Stimulated activated memory B cell treated with anti-CD40 and anti-IgM and Interleukin-4, amounts not matched to agents 10 μg/mL and 1 μg/mL and 100 μg/mL, for 72 hours (primary cell): ENCODE data around the gene ADAMTS2.

Experiments used
- ATAC-seq: fragments of 150-1000 bp; cut with Tn5 transposase; 2 replicates; pipeline ENCODE4 v1.10.0; 2021
- H3K27ac Mint-ChIP-seq: one replicate; pipeline ENCODE4 v1.8.0; 2022; ENCODE audit warnings: mild to moderate bottlenecking, mixed read lengths
- H3K27me3 Mint-ChIP-seq: one replicate; pipeline ENCODE4 v1.8.0; 2022; ENCODE audit warnings: mixed read lengths
- H3K36me3 Mint-ChIP-seq: one replicate; pipeline ENCODE4 v1.8.0; 2022; ENCODE audit warnings: mixed read lengths
- H3K4me1 Mint-ChIP-seq: one replicate; pipeline ENCODE4 v1.8.0; 2022; ENCODE audit warnings: mixed read lengths
- H3K4me3 Mint-ChIP-seq: one replicate; pipeline ENCODE4 v1.8.0; 2022; ENCODE audit warnings: mild to moderate bottlenecking, moderate library complexity, mixed read lengths
- H3K9me3 Mint-ChIP-seq: one replicate; pipeline ENCODE4 v1.8.0; 2022; ENCODE audit warnings: mixed read lengths

Gene ADAMTS2

GRCh38 chr5:179138568-179138925 lies 206.7 kb downstream of the ADAMTS2 start:
- H3K4me1 Mint-ChIP-seq: peaks cover 10% of the 10 kb centered on the region
- no peak overlapping the region for H3K27ac Mint-ChIP-seq
- H3K9me3 Mint-ChIP-seq: peaks cover 3% of the 10 kb centered on the region
- no peaks in the 10 kb centered on the region for H3K36me3 Mint-ChIP-seq
- ATAC-seq: no peak
- no peak overlapping the region for H3K4me3 Mint-ChIP-seq
- no peaks in the 10 kb centered on the region for H3K27me3 Mint-ChIP-seq

- no peak for ATAC-seq
These were observed 207.4 kb downstream of the ADAMTS2 start for GRCh38 chr5:179137643-179138567.

GRCh38 chr5:179137016-179137642 lies 208.1 kb downstream of the ADAMTS2 start:
- no peak overlapping the region for H3K4me3 Mint-ChIP-seq
- H3K36me3 Mint-ChIP-seq: no peaks in the 10 kb centered on the region
- peaks cover under 1% of the 10 kb centered on the region for H3K4me1 Mint-ChIP-seq
- peaks cover 3% of the 10 kb centered on the region for H3K9me3 Mint-ChIP-seq
- H3K27ac Mint-ChIP-seq: no peak overlapping the region
- no peak for ATAC-seq
- no peaks in the 10 kb centered on the region for H3K27me3 Mint-ChIP-seq

More at GRCh38 chr5:179137643-179138567, 207.4 kb downstream of the ADAMTS2 start:
- H3K4me1 Mint-ChIP-seq: peaks cover 9% of the 10 kb centered on the region
- no peak overlapping the region for H3K27ac Mint-ChIP-seq
- no peaks in the 10 kb centered on the region for H3K27me3 Mint-ChIP-seq
- H3K4me3 Mint-ChIP-seq: no peak overlapping the region
- peaks cover 3% of the 10 kb centered on the region for H3K9me3 Mint-ChIP-seq
- H3K36me3 Mint-ChIP-seq: no peaks in the 10 kb centered on the region

GRCh38 chr5:179135441-179136215 lies 209.6 kb downstream of the ADAMTS2 start:
- H3K9me3 Mint-ChIP-seq: peaks cover 3% of the 10 kb centered on the region
- H3K4me3 Mint-ChIP-seq: no peak overlapping the region

GRCh38 chr5:179135006-179135405 lies 210.3 kb downstream of the ADAMTS2 start:
- Mint-ChIP-seq H3K27ac (no peak overlapping the region), H3K36me3 (no peaks in the 10 kb centered on the region), H3K4me3 (no peak overlapping the region), H3K27me3 (no peaks in the 10 kb centered on the region), H3K9me3 (peaks cover 3% of the 10 kb centered on the region), H3K4me1 (no peaks in the 10 kb centered on the region)
- no peak for ATAC-seq

More at GRCh38 chr5:179135441-179136215, 209.6 kb downstream of the ADAMTS2 start:
- no peaks in the 10 kb centered on the region for H3K4me1 Mint-ChIP-seq
- H3K27me3 Mint-ChIP-seq: no peaks in the 10 kb centered on the region
- no peak for ATAC-seq
- no peaks in the 10 kb centered on the region for H3K36me3 Mint-ChIP-seq
- no peak overlapping the region for H3K27ac Mint-ChIP-seq

- no peaks in the 10 kb centered on the region for H3K27me3 Mint-ChIP-seq
- H3K36me3 Mint-ChIP-seq: no peaks in the 10 kb centered on the region
- H3K4me3 Mint-ChIP-seq: no peak overlapping the region
- H3K9me3 Mint-ChIP-seq: peaks cover 3% of the 10 kb centered on the region
- ATAC-seq: no peak
- H3K4me1 Mint-ChIP-seq: no peaks in the 10 kb centered on the region
- H3K27ac Mint-ChIP-seq: no peak overlapping the region
These were observed 210.8 kb downstream of the ADAMTS2 start for GRCh38 chr5:179134511-179134910.

- no peaks in the 10 kb centered on the region for H3K36me3 Mint-ChIP-seq
- peaks cover 3% of the 10 kb centered on the region for H3K9me3 Mint-ChIP-seq
- H3K27me3 Mint-ChIP-seq: peaks cover 7% of the 10 kb centered on the region
- no peaks in the 10 kb centered on the region for H3K4me1 Mint-ChIP-seq
- no peak for ATAC-seq
- no peak overlapping the region for H3K4me3 Mint-ChIP-seq
- no peak overlapping the region for H3K27ac Mint-ChIP-seq
These were observed 212.5 kb downstream of the ADAMTS2 start for GRCh38 chr5:179132586-179133355.

GRCh38 chr5:179131886-179132585 lies 213.2 kb downstream of the ADAMTS2 start:
- H3K9me3 Mint-ChIP-seq: peaks cover 3% of the 10 kb centered on the region
- no peaks in the 10 kb centered on the region for H3K36me3 Mint-ChIP-seq
- H3K27me3 Mint-ChIP-seq: peaks cover 9% of the 10 kb centered on the region
- H3K4me1 Mint-ChIP-seq: no peaks in the 10 kb centered on the region
- ATAC-seq: no peak
- H3K4me3 Mint-ChIP-seq: no peak overlapping the region
- no peak overlapping the region for H3K27ac Mint-ChIP-seq

GRCh38 chr5:179131321-179131835 lies 213.9 kb downstream of the ADAMTS2 start:
- H3K27me3 Mint-ChIP-seq: peaks cover 9% of the 10 kb centered on the region

GRCh38 chr5:179130101-179130681 lies 215.1 kb downstream of the ADAMTS2 start:
- H3K27me3 Mint-ChIP-seq: peaks cover 9% of the 10 kb centered on the region
- no peaks in the 10 kb centered on the region for H3K36me3 Mint-ChIP-seq
- H3K27ac Mint-ChIP-seq: no peak overlapping the region
- H3K4me3 Mint-ChIP-seq: no peak overlapping the region
- H3K4me1 Mint-ChIP-seq: no peaks in the 10 kb centered on the region
- ATAC-seq: no peak
- H3K9me3 Mint-ChIP-seq: peaks cover 3% of the 10 kb centered on the region

More at GRCh38 chr5:179131321-179131835, 213.9 kb downstream of the ADAMTS2 start:
- Mint-ChIP-seq H3K4me1 (no peaks in the 10 kb centered on the region), H3K9me3 (peaks cover 3% of the 10 kb centered on the region), H3K4me3 (no peak overlapping the region), H3K36me3 (no peaks in the 10 kb centered on the region), H3K27ac (no peak overlapping the region)
- no peak for ATAC-seq

GRCh38 chr5:179129607-179130071 lies 215.6 kb downstream of the ADAMTS2 start:
- Mint-ChIP-seq H3K36me3 (no peaks in the 10 kb centered on the region), H3K9me3 (no peaks in the 10 kb centered on the region), H3K4me3 (no peak overlapping the region), H3K27me3 (peaks cover 10% of the 10 kb centered on the region), H3K27ac (no peak overlapping the region), H3K4me1 (no peaks in the 10 kb centered on the region)
- ATAC-seq: peak; percentile 15

GRCh38 chr5:179128976-179129375 lies 216.3 kb downstream of the ADAMTS2 start:
- no peak overlapping the region for H3K27ac Mint-ChIP-seq
- H3K4me3 Mint-ChIP-seq: no peak overlapping the region
- no peaks in the 10 kb centered on the region for H3K9me3 Mint-ChIP-seq
- no peaks in the 10 kb centered on the region for H3K36me3 Mint-ChIP-seq
- ATAC-seq: no peak
- H3K4me1 Mint-ChIP-seq: no peaks in the 10 kb centered on the region
- H3K27me3 Mint-ChIP-seq: peaks cover 16% of the 10 kb centered on the region

- Mint-ChIP-seq H3K36me3 (no peaks in the 10 kb centered on the region), H3K9me3 (no peaks in the 10 kb centered on the region), H3K27me3 (peaks cover 19% of the 10 kb centered on the region), H3K27ac (no peak overlapping the region), H3K4me1 (no peaks in the 10 kb centered on the region), H3K4me3 (no peak overlapping the region)
- no peak for ATAC-seq
These were observed 217.3 kb downstream of the ADAMTS2 start for GRCh38 chr5:179128041-179128365.
